Endothelial cell of umbilical vein (primary cell): ENCODE results near the gene NDRG2. TPM values are rescaled to one million over a fixed set of nuclear protein-coding genes. Genes with fewer than 3 reads are reported as not detected.

ENCODE experiments used
- BruUV-seq: library from RNA; stranded (reverse); fragments of 400-500 nt; replicated peaks from 2 replicates; lab custom pipeline; 2021; lab: Mats Ljungman, UMichigan
- CTCF ChIA-PET: fragments of 300-600, 350-600 bp; sonication (Branson Sonifier 250); formaldehyde crosslinking; loops from one replicate; lab custom pipeline; 2021; ENCODE audit warnings: antibody characterized with exemption, inconsistent platforms; lab: Charles Lee
- POLR2A ChIA-PET: fragments of 300-600, 350-600 bp; sonication (Branson Sonifier 250); formaldehyde crosslinking; loops from one replicate; lab custom pipeline; 2021; ENCODE audit warnings: antibody characterized with exemption, inconsistent platforms; lab: Charles Lee
- DNase-seq: peaks from one replicate; pipeline ENCODE4 v3.0.0-alpha.2; 2011; ENCODE audit warnings: low read depth, low spot score
- FAIRE-seq: peaks from 2 replicates; lab custom pipeline; 2011; peaks lifted over from hg19 to GRCh38; lab: Jason Lieb, UNC
- H2AFZ ChIP-seq: 2 replicates; pipeline ENCODE4 v1.6.0; 2012; ENCODE audit warnings: low read depth, low read length, control low read depth, inconsistent platforms
- H3K27ac ChIP-seq: 2 replicates; pipeline ENCODE4 v1.5.1; 2011; ENCODE audit warnings: low read depth, mild to moderate bottlenecking, control low read depth, low read length, moderate library complexity; ENCODE audit not compliant: insufficient read depth
- H3K27me3 ChIP-seq, 2 experiments: 2 replicates each; pipeline versions ENCODE4 v1.6.0 to v1.6.1; 2011; ENCODE audit warnings: low read length in 2 of 2, mixed read lengths in 1 of 2; ENCODE audit not compliant: control insufficient read depth in 2 of 2, insufficient read depth in 2 of 2
- H3K36me3 ChIP-seq, 2 experiments: 2 replicates in 1 of 2; 3 replicates in 1 of 2; pipeline ENCODE4 v1.5.1; 2011; ENCODE audit warnings: low read length in 2 of 2, mild to moderate bottlenecking in 1 of 2, moderate library complexity in 1 of 2; ENCODE audit not compliant: control insufficient read depth in 2 of 2, insufficient read depth in 2 of 2; ENCODE audit errors: extremely low read depth in 1 of 2
- H3K4me1 ChIP-seq: 3 replicates; pipeline ENCODE4 v1.5.1; 2011; ENCODE audit warnings: mild to moderate bottlenecking, low read length; ENCODE audit not compliant: control insufficient read depth, insufficient read depth; ENCODE audit errors: extremely low read depth
- H3K4me2 ChIP-seq: 2 replicates; pipeline ENCODE4 v1.6.1; 2011; ENCODE audit warnings: low read length, control low read depth, mixed read lengths; ENCODE audit not compliant: insufficient read depth
- H3K4me3 ChIP-seq, 3 experiments: fragments of 200-600 bp in 1 of 3; sonication (generic), shearing (Covaris generic) in 1 of 3; replicated peaks in 1 of 3; 2 replicates each; pipeline ENCODE4 v1.5.1; 2011 to 2016; ENCODE audit warnings: control low read depth in 3 of 3, low read length in 3 of 3, mild to moderate bottlenecking in 2 of 3, inconsistent platforms in 1 of 3, low read depth in 1 of 3, moderate library complexity in 1 of 3; ENCODE audit not compliant: insufficient read depth in 1 of 3
- H3K79me2 ChIP-seq: 2 replicates; pipeline ENCODE4 v1.6.0; 2012; ENCODE audit warnings: low read length, inconsistent platforms; ENCODE audit not compliant: control insufficient read depth, insufficient read depth
- H3K9ac ChIP-seq: replicated peaks from 2 replicates; pipeline ENCODE3; 2011; ENCODE audit warnings: low read length, control low read depth; ENCODE audit not compliant: insufficient read depth; ENCODE audit errors: extremely low read depth
- H3K9me1 ChIP-seq: replicated peaks from 3 replicates; pipeline ENCODE4 v1.6.0; 2011; ENCODE audit warnings: mild to moderate bottlenecking, low read length; ENCODE audit not compliant: control insufficient read depth, insufficient read depth; ENCODE audit errors: extremely low read depth
- H3K9me3 ChIP-seq: replicated peaks from 2 replicates; pipeline ENCODE4 v1.5.1; 2012; ENCODE audit warnings: low read length, inconsistent platforms; ENCODE audit not compliant: control insufficient read depth, insufficient read depth
- H4K20me1 ChIP-seq: replicated peaks from 2 replicates; pipeline ENCODE3; 2011; ENCODE audit warnings: mild to moderate bottlenecking, low read length; ENCODE audit not compliant: control insufficient read depth, insufficient read depth; ENCODE audit errors: extremely low read depth
- EZH2 ChIP-seq: IDR thresholded peaks from 2 replicates; pipeline ENCODE4 v1.6.1; 2012; ENCODE audit warnings: borderline replicate concordance, low read depth, mild to moderate bottlenecking, moderate library complexity, low read length, inconsistent platforms; ENCODE audit not compliant: severe bottlenecking
- FOS ChIP-seq: IDR thresholded peaks from 2 replicates; pipeline ENCODE4 v1.6.1; 2011; ENCODE audit warnings: mild to moderate bottlenecking, low read length, moderate library complexity, borderline replicate concordance; ENCODE audit not compliant: insufficient read depth
- GATA2 ChIP-seq: IDR thresholded peaks from 2 replicates; pipeline ENCODE4 v1.7.0; 2011; ENCODE audit warnings: low read depth, mild to moderate bottlenecking, moderate library complexity, mixed read lengths, low read length; ENCODE audit not compliant: insufficient read length, insufficient read depth
- JUN ChIP-seq: IDR thresholded peaks from 2 replicates; pipeline ENCODE4 v1.6.1; 2011; ENCODE audit warnings: borderline replicate concordance, low read depth; ENCODE audit not compliant: insufficient read length, insufficient read depth
- MYC ChIP-seq: IDR thresholded peaks from one replicate; pipeline ENCODE4 v1.6.1; 2011; ENCODE audit warnings: mild to moderate bottlenecking, low read depth, low read length
- POLR2A ChIP-seq: IDR thresholded peaks from 2 replicates; pipeline ENCODE4 v1.6.1; 2012; ENCODE audit warnings: low read depth, mild to moderate bottlenecking, control low read depth, low read length
- POLR2AphosphoS5 ChIP-seq: IDR thresholded peaks from 2 replicates; pipeline ENCODE4 v1.6.1; 2012; ENCODE audit warnings: low read depth, mild to moderate bottlenecking, control low read depth, low read length, moderate library complexity; ENCODE audit not compliant: insufficient read depth
- dilution Hi-C: fragments of 300-500 bp; cut with MboI; formaldehyde crosslinking; loops from one replicate; pipeline ENCODE4 v1.15.0; 2019; ENCODE audit warnings: low sequenced_read_pairs; ENCODE audit not compliant: extremely low pct_ligation_motif_present
- intact Hi-C: fragments of 100-400 bp; cut with micrococcal nuclease; formaldehyde crosslinking; loops from one replicate; pipeline ENCODE4 v1.10.0; 2022
- polyA plus RNA-seq, 4 experiments: library from polyadenylated mRNA; depleted of rRNA in 3 of 4; stranded (reverse) in 3 of 4; unstranded in 1 of 4; fragments of >200 nt; gene quantifications; 2 replicates each; pipeline versions ENCODE4 v1.2.1 to v1.2.3, GENCODE V29; 2011 to 2012; ENCODE audit warnings: missing spikeins in 1 of 4
- total RNA-seq: library from RNA; stranded (reverse); gene quantifications from 2 replicates; pipeline ENCODE4 v1.2.3, GENCODE V29; 2021
- TF ChIP-seq, protein P1 (sequence below), 2 donors: IDR thresholded peaks; 1 replicate in 1 of 2; 2 replicates in 1 of 2; pipeline ENCODE4 v1.5.1; 2011; ENCODE audit warnings: low read length in 2 of 2, mild to moderate bottlenecking in 2 of 2, moderate library complexity in 2 of 2, control low read depth in 1 of 2, inconsistent platforms in 1 of 2, low read depth in 1 of 2; ENCODE audit not compliant: insufficient read depth in 1 of 2; ENCODE audit errors: extremely low read depth in 1 of 2
- TF ChIP-seq, protein P2 (sequence below): IDR thresholded peaks from 2 replicates; pipeline ENCODE4 v1.6.1; 2011; ENCODE audit not compliant: insufficient read depth, insufficient read length

NDRG2 gene
- total and polyA plus RNA-seq, 2 donors (not counting 3 experiments of a cell fraction or from before 2014, with no cell fraction given) = 0.54 TPM; not detected in 1

DNA sequence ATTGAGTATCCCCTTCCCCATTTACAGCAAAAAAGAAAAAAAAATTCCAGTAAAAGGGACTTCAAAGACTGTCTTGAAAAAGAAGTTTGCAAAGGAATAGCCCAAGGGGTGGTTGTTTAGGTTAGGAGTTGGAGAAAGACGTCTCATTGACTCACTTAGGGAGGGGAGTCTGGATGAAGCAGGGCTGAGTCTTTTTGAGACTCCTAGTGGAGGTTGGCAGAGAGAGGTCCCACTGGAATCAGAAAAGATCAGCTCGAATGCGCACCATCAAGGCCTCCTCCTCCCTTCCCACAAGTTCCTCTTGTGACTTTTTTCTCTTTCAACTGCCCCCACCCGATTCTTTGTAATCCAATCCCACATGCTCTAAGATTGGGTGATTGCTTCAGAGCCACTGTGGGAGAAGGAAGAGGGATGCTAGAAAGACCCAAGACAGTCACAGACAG, 47.2 kb upstream of the NDRG2 start:
- Histone ChIP-seq H3K4me3 (no peak overlapping the region), H3K27ac (no peak overlapping the region), H3K9ac (peak overlapping the region; percentile 38), H3K27me3 (peaks cover 16 to 33% of the 10 kb centered on the region in 2 experiments), H3K36me3 (peaks cover 0 to 4% of the 10 kb centered on the region in 2 experiments), H3K9me1 (no peaks in the 10 kb centered on the region), H3K9me3 (no peaks in the 10 kb centered on the region), H3K4me1 (peaks cover 10% of the 10 kb centered on the region), H4K20me1 (no peaks in the 10 kb centered on the region), H2AFZ (no peak overlapping the region), H3K79me2 (no peaks in the 10 kb centered on the region), H3K4me2 (peak overlapping the region; percentile 24)
- POLR2A ChIA-PET = interaction anchor here (0.6 to 1.9 kb wide), 2 partner anchors 14 to 33 kb away, joined by 4 read pairs; partner anchors contain the start of gene RNASE8
- DNase-seq (no peak), FAIRE-seq (no peak)
- dilution Hi-C loops = no loop called here
- BruUV-seq = no TSS peak
- CTCF ChIA-PET = interaction anchor here (0.6 to 3.4 kb wide), 16 partner anchors 12 to 121 kb away, joined by 3 to 49 read pairs (median 6); partner anchors contain the start of gene TMEM253
- intact Hi-C loops = no loop called here
- no peak for TF ChIP-seq MYC
- no peak for TF ChIP-seq JUN
- TF ChIP-seq POLR2AphosphoS5 = no peak
- no peak for TF ChIP-seq EZH2
- TF ChIP-seq, protein P1, sequence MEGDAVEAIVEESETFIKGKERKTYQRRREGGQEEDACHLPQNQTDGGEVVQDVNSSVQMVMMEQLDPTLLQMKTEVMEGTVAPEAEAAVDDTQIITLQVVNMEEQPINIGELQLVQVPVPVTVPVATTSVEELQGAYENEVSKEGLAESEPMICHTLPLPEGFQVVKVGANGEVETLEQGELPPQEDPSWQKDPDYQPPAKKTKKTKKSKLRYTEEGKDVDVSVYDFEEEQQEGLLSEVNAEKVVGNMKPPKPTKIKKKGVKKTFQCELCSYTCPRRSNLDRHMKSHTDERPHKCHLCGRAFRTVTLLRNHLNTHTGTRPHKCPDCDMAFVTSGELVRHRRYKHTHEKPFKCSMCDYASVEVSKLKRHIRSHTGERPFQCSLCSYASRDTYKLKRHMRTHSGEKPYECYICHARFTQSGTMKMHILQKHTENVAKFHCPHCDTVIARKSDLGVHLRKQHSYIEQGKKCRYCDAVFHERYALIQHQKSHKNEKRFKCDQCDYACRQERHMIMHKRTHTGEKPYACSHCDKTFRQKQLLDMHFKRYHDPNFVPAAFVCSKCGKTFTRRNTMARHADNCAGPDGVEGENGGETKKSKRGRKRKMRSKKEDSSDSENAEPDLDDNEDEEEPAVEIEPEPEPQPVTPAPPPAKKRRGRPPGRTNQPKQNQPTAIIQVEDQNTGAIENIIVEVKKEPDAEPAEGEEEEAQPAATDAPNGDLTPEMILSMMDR (IDR thresholded peaks at IDR 0.05; ENCODE audit: extremely low read depth in 1 of 2, insufficient read depth in 1 of 2, low read depth in 1 of 2, low read length in 2 of 2) = no peak
- TF ChIP-seq FOS = no peak
- TF ChIP-seq GATA2 = no peak
- TF ChIP-seq, protein P2, sequence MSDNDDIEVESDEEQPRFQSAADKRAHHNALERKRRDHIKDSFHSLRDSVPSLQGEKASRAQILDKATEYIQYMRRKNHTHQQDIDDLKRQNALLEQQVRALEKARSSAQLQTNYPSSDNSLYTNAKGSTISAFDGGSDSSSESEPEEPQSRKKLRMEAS = no peak
- TF ChIP-seq POLR2A = no peak
